Endothelial cell (in vitro differentiated cells): Measurements from ENCODE around the gene CYP26C1. TPM values are rescaled to one million over a fixed set of nuclear protein-coding genes. Genes with fewer than 3 reads are reported as not detected.
A peak's percentile ranks its signal among the peaks of the same experiment; 100 is the strongest.

Experiments used
- DNase-seq: peaks from one replicate; pipeline ENCODE4 v3.0.0; 2021; ENCODE audit warnings: low spot score
- H3K27ac Mint-ChIP-seq: one replicate; pipeline ENCODE4 v1.8.0; 2021; ENCODE audit warnings: mixed read lengths, inconsistent platforms; ENCODE audit not compliant: unreplicated experiment
- H3K27me3 Mint-ChIP-seq: one replicate; pipeline ENCODE4 v1.8.0; 2021; ENCODE audit warnings: mild to moderate bottlenecking, moderate library complexity, mixed read lengths, inconsistent platforms; ENCODE audit not compliant: unreplicated experiment
- H3K36me3 Mint-ChIP-seq: one replicate; pipeline ENCODE4 v1.8.0; 2021; ENCODE audit warnings: mild to moderate bottlenecking, low read depth, mixed read lengths, inconsistent platforms; ENCODE audit not compliant: unreplicated experiment
- H3K4me1 Mint-ChIP-seq: one replicate; pipeline ENCODE4 v1.8.0; 2021; ENCODE audit warnings: mild to moderate bottlenecking, mixed read lengths, inconsistent platforms; ENCODE audit not compliant: unreplicated experiment
- H3K4me3 Mint-ChIP-seq: one replicate; pipeline ENCODE4 v1.8.0; 2021; ENCODE audit warnings: mild to moderate bottlenecking, mixed read lengths, inconsistent platforms; ENCODE audit not compliant: unreplicated experiment
- H3K9me3 Mint-ChIP-seq: one replicate; pipeline ENCODE4 v1.8.0; 2021; ENCODE audit warnings: mixed read lengths, inconsistent platforms; ENCODE audit not compliant: unreplicated experiment
- total RNA-seq: library from RNA; stranded (reverse); fragmentation: NEBNext Ultra II Directional; extraction: Animal tissue kit (Norgen Biotek cat#: 25700); gene quantifications from one replicate; pipeline ENCODE4 v1.2.1, GENCODE V29; 2021; ENCODE audit not compliant: unreplicated experiment
- TF ChIP-seq, protein P1 (sequence below): fragments of 200-600 bp; sonication (generic); IDR thresholded peaks from one replicate; pipeline ENCODE4 v1.5.0; 2021; ENCODE audit warnings: antibody characterized with exemption; ENCODE audit not compliant: unreplicated experiment

The CYP26C1 gene
- total RNA-seq, 1 donor from 2014 or later: 0.31 TPM

DNA sequence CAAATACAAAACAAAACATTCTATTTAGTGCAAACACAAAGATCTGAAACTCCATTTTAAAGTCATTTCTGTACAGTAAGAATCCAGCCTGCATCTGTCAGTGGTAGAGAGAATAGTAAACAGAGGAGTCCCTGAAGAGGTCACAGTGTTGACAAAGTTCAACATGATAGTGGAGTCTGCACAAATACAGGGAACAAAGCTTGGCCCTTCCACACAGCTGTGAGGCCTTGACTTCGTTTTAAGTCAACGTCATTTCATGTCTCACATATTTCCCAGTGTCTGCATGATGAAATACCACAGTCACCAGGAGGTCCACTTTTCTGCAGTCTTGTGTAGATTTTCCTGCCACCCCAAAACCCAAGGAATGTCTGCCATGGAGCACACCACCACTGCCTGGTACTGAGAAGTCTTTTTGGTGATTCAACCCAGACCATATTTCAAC, 46.1 kb downstream of the CYP26C1 start:
- TF ChIP-seq, protein P1, sequence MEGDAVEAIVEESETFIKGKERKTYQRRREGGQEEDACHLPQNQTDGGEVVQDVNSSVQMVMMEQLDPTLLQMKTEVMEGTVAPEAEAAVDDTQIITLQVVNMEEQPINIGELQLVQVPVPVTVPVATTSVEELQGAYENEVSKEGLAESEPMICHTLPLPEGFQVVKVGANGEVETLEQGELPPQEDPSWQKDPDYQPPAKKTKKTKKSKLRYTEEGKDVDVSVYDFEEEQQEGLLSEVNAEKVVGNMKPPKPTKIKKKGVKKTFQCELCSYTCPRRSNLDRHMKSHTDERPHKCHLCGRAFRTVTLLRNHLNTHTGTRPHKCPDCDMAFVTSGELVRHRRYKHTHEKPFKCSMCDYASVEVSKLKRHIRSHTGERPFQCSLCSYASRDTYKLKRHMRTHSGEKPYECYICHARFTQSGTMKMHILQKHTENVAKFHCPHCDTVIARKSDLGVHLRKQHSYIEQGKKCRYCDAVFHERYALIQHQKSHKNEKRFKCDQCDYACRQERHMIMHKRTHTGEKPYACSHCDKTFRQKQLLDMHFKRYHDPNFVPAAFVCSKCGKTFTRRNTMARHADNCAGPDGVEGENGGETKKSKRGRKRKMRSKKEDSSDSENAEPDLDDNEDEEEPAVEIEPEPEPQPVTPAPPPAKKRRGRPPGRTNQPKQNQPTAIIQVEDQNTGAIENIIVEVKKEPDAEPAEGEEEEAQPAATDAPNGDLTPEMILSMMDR: no peak
- Mint-ChIP-seq H3K27me3 (no peaks in the 10 kb centered on the region), H3K4me3 (no peak overlapping the region), H3K36me3 (no peaks in the 10 kb centered on the region), H3K4me1 (no peaks in the 10 kb centered on the region), H3K27ac (no peak overlapping the region), H3K9me3 (no peaks in the 10 kb centered on the region)
- DNase-seq: no peak

DNA sequence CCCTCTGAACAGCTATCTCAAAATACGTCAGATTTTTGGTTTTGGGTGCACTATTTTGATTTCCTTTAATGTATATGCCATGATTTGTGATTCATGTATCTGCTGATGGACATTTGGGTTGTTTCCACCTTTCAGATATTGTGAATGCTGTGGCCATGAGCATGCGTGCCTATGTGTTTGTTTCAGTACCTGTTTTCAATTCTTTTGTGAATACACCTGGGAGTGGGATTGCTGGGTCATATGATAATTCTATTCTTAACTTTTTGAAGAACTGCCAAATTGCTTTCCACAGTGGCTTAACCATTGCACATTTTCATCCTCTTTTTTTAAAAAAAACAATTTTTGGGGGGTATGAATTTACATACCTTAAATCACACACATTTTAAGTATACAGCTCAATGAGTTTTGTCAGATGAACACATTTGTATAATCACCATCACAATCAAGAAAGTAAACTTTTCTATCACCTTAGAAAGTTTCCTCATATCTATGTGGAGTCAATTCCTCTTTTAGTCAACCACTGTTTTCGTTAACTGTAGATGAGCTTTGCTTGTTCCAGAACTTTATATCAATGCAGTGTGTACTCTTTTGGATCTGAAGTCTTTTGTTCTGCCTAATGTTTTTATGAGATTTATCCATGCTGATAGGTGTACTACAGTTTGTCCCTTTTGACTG, 50.0 kb downstream of the CYP26C1 start:
- Mint-ChIP-seq H3K27ac (no peak overlapping the region), H3K27me3 (peaks cover 3% of the 10 kb centered on the region), H3K4me3 (no peak overlapping the region)

DNA sequence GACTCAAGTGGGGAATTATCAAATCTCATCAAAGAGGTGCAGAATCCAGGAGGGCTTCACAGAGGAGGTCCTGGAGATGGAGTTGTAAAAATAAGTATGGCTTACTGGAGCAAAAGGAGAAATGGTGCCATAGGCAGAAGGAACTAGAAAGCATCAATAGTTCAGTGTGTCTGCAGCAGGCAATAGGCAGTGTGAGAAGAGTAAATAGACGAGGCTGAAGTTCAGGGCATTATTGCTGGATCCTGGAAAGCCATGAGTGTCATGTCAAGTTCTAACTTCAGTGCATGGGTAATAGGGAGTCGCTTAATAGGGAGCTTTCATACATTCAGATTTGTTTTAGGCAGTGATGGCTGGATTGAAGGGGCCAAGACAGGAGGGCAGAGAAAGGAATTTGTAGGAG, 52.4 kb downstream of the CYP26C1 start:
- H3K27ac Mint-ChIP-seq: no peak overlapping the region
- no peaks in the 10 kb centered on the region for H3K9me3 Mint-ChIP-seq
- no peaks in the 10 kb centered on the region for H3K4me1 Mint-ChIP-seq
- no peak overlapping the region for H3K4me3 Mint-ChIP-seq
- no peaks in the 10 kb centered on the region for H3K36me3 Mint-ChIP-seq
- peaks cover 5% of the 10 kb centered on the region for H3K27me3 Mint-ChIP-seq
- TF ChIP-seq, protein P1: no peak
- DNase-seq: no peak

More for the DNA sequence above, 50.0 kb downstream of the CYP26C1 start:
- TF ChIP-seq, protein P1: no peak
- Mint-ChIP-seq H3K36me3 (no peaks in the 10 kb centered on the region), H3K4me1 (no peaks in the 10 kb centered on the region), H3K9me3 (no peaks in the 10 kb centered on the region)
- no peak for DNase-seq

DNA sequence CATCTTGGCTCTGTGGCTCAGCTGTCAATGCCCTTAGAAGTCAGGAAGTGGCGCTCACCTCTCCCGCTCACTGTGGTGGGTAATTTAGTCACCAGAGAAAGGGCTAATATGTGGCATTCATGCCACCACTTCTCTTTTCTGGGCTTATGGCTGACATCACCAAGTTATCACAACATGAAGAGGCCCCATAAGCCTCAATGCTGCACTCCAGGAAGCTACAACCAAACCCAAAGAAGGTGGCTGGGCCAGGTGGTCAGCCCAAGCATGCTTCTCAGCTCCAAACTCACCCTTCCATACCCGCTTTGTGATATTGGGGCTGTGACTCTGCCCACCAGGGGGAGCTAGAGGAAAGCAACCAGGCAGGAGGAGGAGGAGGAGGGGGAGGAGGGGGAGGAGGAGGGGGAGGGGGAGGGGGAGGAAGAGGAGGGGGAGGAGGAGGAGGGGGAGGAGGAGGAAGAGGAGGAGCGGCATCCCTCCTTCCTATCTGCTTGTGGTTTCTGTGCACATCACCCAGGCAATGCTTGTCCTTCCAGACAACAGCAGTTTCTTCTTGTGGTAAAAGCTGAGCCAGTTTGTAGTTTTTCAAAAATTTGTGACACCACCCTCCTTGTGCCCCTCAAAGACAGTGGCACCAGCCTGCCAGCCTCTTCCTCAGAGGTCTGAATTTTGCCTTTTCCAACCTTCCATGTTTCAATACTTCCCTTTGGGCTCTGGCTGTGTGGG, 55.2 kb downstream of the CYP26C1 start:
- TF ChIP-seq, protein P1: peak; percentile 54
- H3K27me3 Mint-ChIP-seq: peaks cover 7% of the 10 kb centered on the region
- peaks cover 4% of the 10 kb centered on the region for H3K36me3 Mint-ChIP-seq
- no peak overlapping the region for H3K27ac Mint-ChIP-seq
- no peaks in the 10 kb centered on the region for H3K4me1 Mint-ChIP-seq
- H3K4me3 Mint-ChIP-seq: peak overlapping the region; percentile 24
- peak; percentile 76 for DNase-seq
- no peaks in the 10 kb centered on the region for H3K9me3 Mint-ChIP-seq

Other genes starting within 250 kb of the CYP26C1 start
- gene EXOC6, start 212.3 kb upstream of the CYP26C1 start, total RNA-seq: 28.5 TPM
- gene CYP26A1, start 13.1 kb downstream of the CYP26C1 start, total RNA-seq: 0.64 TPM